Heart left ventricle (tissue), 13 donors: ENCODE data around the gene TACR2.

Experiments used
- CTCF ChIP-seq, 12 donors: fragments of 200-600 bp; sonication (generic) in 4 of 12; IDR thresholded peaks; one replicate each; pipeline versions ENCODE4 v1.5.0 to v1.8.0; 2018 to 2022; ENCODE audit warnings: antibody characterized with exemption in 12 of 12, mild to moderate bottlenecking in 5 of 12
- POLR2A ChIP-seq, 2 donors: fragments of 450-650 bp; IDR thresholded peaks; one replicate each; pipeline ENCODE4 v1.6.1; 2017; ENCODE audit warnings: antibody characterized with exemption in 2 of 2, mild to moderate bottlenecking in 2 of 2, moderate library complexity in 2 of 2
- donor health status: ischemic (EF 13 %, LVEDD 7.1; RV severe dilation, severe dysfunction).
- donor health status: DM: no; HTN: yes; CAD: no.
- donor health status: DM: no; HTN: no; CAD: no.
- donor health status: ischemic (EF 25% LVEDD 6.9; RV normal size, moderate dysfunction).
- donor health status: ischemic (EF 25% LVEDD 5.7; RV mildly dilated, moderate dysfunction).
- donor health status: ischemic (EF 35%, LVEDD 5.7; RV mildly dilated, moderate dysfunction).
- donor health status: nonischemic (EF 11% LVEDD 7.7; RV severe dilation, severe dysfunction).
- donor health status: DM: yes; HTN: yes; CAD: no.
- donor health status: PGD.
- donor health status: ischemic (EF 29% LVEDD 5.4; RV normal size, mild dysfunction).
- donor health status: nonischemic (EF 23%, LVEDD 6.1; RV moderate dilation, normal function).

DNA sequence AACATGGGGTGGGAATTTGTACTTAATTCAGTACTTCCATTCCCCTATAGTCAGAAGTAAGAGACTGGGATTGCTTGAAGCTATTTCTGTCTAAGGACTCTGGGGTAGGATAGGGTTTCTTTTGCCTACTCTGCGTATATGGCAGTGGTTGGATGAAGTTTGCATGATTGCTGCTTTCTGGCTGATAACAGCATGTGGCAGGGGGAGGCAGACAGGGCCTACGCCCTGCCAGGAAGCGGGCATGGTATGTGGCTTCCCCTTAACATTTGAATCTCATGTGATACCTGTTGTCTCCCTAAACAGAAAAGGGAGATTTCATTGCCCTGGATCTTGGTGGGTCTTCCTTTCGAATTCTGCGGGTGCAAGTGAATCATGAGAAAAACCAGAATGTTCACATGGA is 57.1 kb downstream of the TACR2 start:
- no peak for TF ChIP-seq CTCF (IDR thresholded peaks at IDR 0.05)
- no peak for TF ChIP-seq POLR2A (IDR thresholded peaks at IDR 0.05)
